K562 (cell line): ENCODE measurements around the gene HSD17B8. TPM values are rescaled to one million over a fixed set of nuclear protein-coding genes. Genes with fewer than 3 reads are reported as not detected.

Experiments used
- ARID3A ChIP-seq: IDR thresholded peaks from 2 replicates; pipeline ENCODE4 v1.6.1; 2012; ENCODE audit warnings: low read depth, low read length, improper control_type of control experiment, borderline replicate concordance
- BHLHE40 ChIP-seq: IDR thresholded peaks from 2 replicates; pipeline ENCODE4 v1.6.1; 2011; ENCODE audit warnings: low read length, improper control_type of control experiment
- CBFB ChIP-seq: sonication (generic); formaldehyde crosslinking; IDR thresholded peaks from 2 replicates; pipeline ENCODE4 v1.4.0; 2020; ENCODE audit warnings: mild to moderate bottlenecking, missing genetic modification reagents
- CREBBP ChIP-seq: IDR thresholded peaks from one replicate; pipeline ENCODE4 v1.6.1; 2012; ENCODE audit warnings: low read depth, mild to moderate bottlenecking, control low read depth, inconsistent platforms, low read length
- DMBX1 ChIP-seq: fragments of 250-450 bp; sonication (Bioruptor Pico); IDR thresholded peaks from 2 replicates; pipeline ENCODE4 v1.8.0; 2022; ENCODE audit warnings: inconsistent platforms, mild to moderate bottlenecking, moderate library complexity, borderline replicate concordance
- EHMT2 ChIP-seq: fragments of 450-650 bp; IDR thresholded peaks from 2 replicates; pipeline ENCODE4 v1.6.1; 2018; ENCODE audit warnings: antibody characterized with exemption
- ESRRB ChIP-seq: fragments of 250-450 bp; sonication (Bioruptor Pico); IDR thresholded peaks from 2 replicates; pipeline ENCODE4 v1.5.0; 2020; ENCODE audit warnings: mild to moderate bottlenecking, moderate library complexity, borderline replicate concordance
- FOXK2 ChIP-seq, 2 experiments: fragments of 450-650 bp; IDR thresholded peaks in 1 of 2; conservative IDR thresholded peaks in 1 of 2; 2 replicates each; pipeline ENCODE4 v1.6.1; 2016; ENCODE audit warnings: low read depth in 2 of 2, mild to moderate bottlenecking in 1 of 2
- GABPA ChIP-seq: fragments of 200-800 bp; sonication (Bioruptor generic); conservative IDR thresholded peaks from 2 replicates; pipeline ENCODE4 v1.6.1; 2016; ENCODE audit warnings: low read depth, missing genetic modification characterization, missing compliant biosample characterization
- GTF2F1 ChIP-seq: IDR thresholded peaks from 2 replicates; pipeline ENCODE4 v1.6.1; 2011; ENCODE audit warnings: low read depth, low read length, improper control_type of control experiment
- HDAC3 ChIP-seq: fragments of 450-650 bp; IDR thresholded peaks from 2 replicates; pipeline ENCODE4 v1.6.1; 2018; ENCODE audit warnings: borderline replicate concordance, mild to moderate bottlenecking, moderate library complexity; ENCODE audit not compliant: partially characterized antibody
- ILF3 ChIP-seq: fragments of 450-650 bp; IDR thresholded peaks from 2 replicates; pipeline ENCODE4 v1.6.1; 2018; ENCODE audit warnings: antibody characterized with exemption, mild to moderate bottlenecking, moderate library complexity, borderline replicate concordance
- MED1 ChIP-seq: sonication (generic); formaldehyde crosslinking; IDR thresholded peaks from 2 replicates; pipeline ENCODE4 v1.8.1; 2023; ENCODE audit warnings: missing genetic modification reagents, borderline replicate concordance
- PCBP2 ChIP-seq: fragments of 200-400 bp; formaldehyde crosslinking; IDR thresholded peaks from 2 replicates; pipeline ENCODE4 v1.6.1; 2018; ENCODE audit warnings: low read length, low read depth, mild to moderate bottlenecking, moderate library complexity; ENCODE audit not compliant: poor library complexity, severe bottlenecking
- RBM14 ChIP-seq: fragments of 200-400 bp; formaldehyde crosslinking; IDR thresholded peaks from 2 replicates; pipeline ENCODE4 v1.6.1; 2018; ENCODE audit warnings: low read depth, mild to moderate bottlenecking, low read length, moderate library complexity, borderline replicate concordance; ENCODE audit not compliant: insufficient read depth
- RBM25 ChIP-seq: fragments of 200-400 bp; formaldehyde crosslinking; IDR thresholded peaks from 2 replicates; pipeline ENCODE4 v1.6.1; 2018; ENCODE audit warnings: low read length, low read depth, moderate library complexity; ENCODE audit not compliant: severe bottlenecking
- XRCC4 ChIP-seq: IDR thresholded peaks from one replicate; pipeline ENCODE4 v1.6.1; 2011; ENCODE audit not compliant: insufficient read depth, insufficient read length; ENCODE audit errors: extremely low read depth
- ZBTB11 ChIP-seq, 3 experiments: fragments of 200-800 bp in 1 of 3; fragments of 250-450 bp in 1 of 3; fragments of 450-650 bp in 1 of 3; sonication (Bioruptor Pico) in 1 of 3; sonication (Bioruptor generic) in 1 of 3; formaldehyde crosslinking in 1 of 3; IDR thresholded peaks; 2 replicates each; pipeline versions ENCODE4 v1.6.1 to v1.8.0; 2016 to 2022; ENCODE audit warnings: mild to moderate bottlenecking in 2 of 3, missing genetic modification characterization in 2 of 3, missing compliant biosample characterization in 1 of 3, moderate library complexity in 1 of 3
- ZNF197 ChIP-seq: fragments of 200-800 bp; sonication (Bioruptor generic); IDR thresholded peaks from 2 replicates; pipeline ENCODE4 v1.6.1; 2016; ENCODE audit warnings: low read depth, missing genetic modification characterization, missing compliant biosample characterization
- ZNF280A ChIP-seq: fragments of 450-650 bp; IDR thresholded peaks from 2 replicates; pipeline ENCODE4 v1.6.1; 2018; ENCODE audit warnings: mild to moderate bottlenecking, low read depth; ENCODE audit not compliant: partially characterized antibody
- ZNF766 ChIP-seq: fragments of 200-800 bp; sonication (Bioruptor generic); conservative IDR thresholded peaks from 2 replicates; pipeline ENCODE4 v1.6.1; 2016; ENCODE audit warnings: missing genetic modification characterization, missing compliant biosample characterization
- polyA plus RNA-seq, 8 experiments: library from polyadenylated mRNA; depleted of rRNA in 4 of 8; stranded (reverse) in 5 of 8; unstranded in 3 of 8; fragments of >200 nt; fragmentation: Nextera tagmentation in 2 of 8; fragmentation: Illumina TruSeq in 1 of 8; extraction: Ambion mirVana in 2 of 8; extraction: Trizol in 1 of 8; gene quantifications; 2 replicates each; pipeline versions ENCODE4 v1.2.1 to v1.2.3, GENCODE V29; 2011 to 2014; ENCODE audit warnings: inconsistent platforms in 1 of 8, missing spikeins in 1 of 8
- total RNA-seq, 7 experiments: library from RNA; depleted of rRNA in 6 of 7; stranded (reverse); fragments of >200 nt in 6 of 7; fragmentation: Illumina TruSeq in 2 of 7; extraction: Trizol in 2 of 7; gene quantifications; 2 replicates each; pipeline versions ENCODE4 v1.2.1 to v1.2.3, GENCODE V29; 2011 to 2021; ENCODE audit warnings: low replicate concordance in 1 of 7

The HSD17B8 gene
- total and polyA plus RNA-seq, 9 of the 15 experiments (the other 6 are each of a cell fraction or from before 2014, with no cell fraction given): 3.7 to 35.2 (median 14.2) TPM

- no peak for TF ChIP-seq ARID3A
- TF ChIP-seq BHLHE40: 0 out of 2 replicates have a peak, but pooled peaks have one; percentile 16
- TF ChIP-seq CBFB (CRISPR knock-in tag): no peak
- TF ChIP-seq ZNF197 (CRISPR knock-in tag): no peak
- TF ChIP-seq ZNF280A: no peak
- no peak for TF ChIP-seq ZBTB11 (CRISPR knock-in tag; IDR thresholded peaks at IDR 0.05)
- TF ChIP-seq ZNF766: no peak
- no peak for TF ChIP-seq RBM14
- no peak for TF ChIP-seq GABPA (tag)
- no peak for TF ChIP-seq MED1 (CRISPR knock-in tag)
- TF ChIP-seq RBM25: no peak
- peak; percentile 57; the same call in 1 of the 2 replicates for TF ChIP-seq EHMT2
- TF ChIP-seq GTF2F1: no peak
- 0 out of 4 replicates have a peak, but pooled peaks of 1 of the 2 experiments have one; percentile 19 for TF ChIP-seq FOXK2 (conservative IDR thresholded peaks at IDR 0.05 in 1 of 2, IDR thresholded peaks at IDR 0.05 in 1 of 2; ENCODE audit: low read depth in 2 of 2)
- TF ChIP-seq CREBBP: no peak
- TF ChIP-seq HDAC3: no peak
- no peak for TF ChIP-seq ESRRB (CRISPR knock-in tag)
- TF ChIP-seq ILF3: no peak
- TF ChIP-seq DMBX1 (CRISPR knock-in tag): no peak
- TF ChIP-seq XRCC4: no peak
- no peak for TF ChIP-seq PCBP2
These were observed 3.3 kb upstream of the HSD17B8 start (continued) for GRCh38 chr6:33201147-33201545.
